Measurements from ENCODE around the gene PPP4R2. TPM values are rescaled to one million over a fixed set of nuclear protein-coding genes. Genes with fewer than 3 reads are reported as not detected.
A peak's percentile ranks its signal among the peaks of the same experiment; 100 is the strongest.

The PPP4R2 gene
- total RNA-seq, 1 donor from 2014 or later = 65.7 TPM

GRCh38 chr3:73026111-73026759, 29.6 kb downstream of the PPP4R2 start:
- H3K9me3 ChIP-seq = no peaks in the 10 kb centered on the region
- H3K27ac ChIP-seq = no peak overlapping the region
- H3K4me3 ChIP-seq = no peak overlapping the region
- no peaks in the 10 kb centered on the region for H3K36me3 ChIP-seq
- TF ChIP-seq CTCF (IDR thresholded peaks at IDR 0.05) = no peak
- ATAC-seq (no peak), DNase-seq (no peak)
- H3K27me3 ChIP-seq (ENCODE audit: low read depth) = no peaks in the 10 kb centered on the region
- intact Hi-C loops (cut with DNase I) = no loop called here
- H3K4me1 ChIP-seq = peaks cover 31% of the 10 kb centered on the region

DNA sequence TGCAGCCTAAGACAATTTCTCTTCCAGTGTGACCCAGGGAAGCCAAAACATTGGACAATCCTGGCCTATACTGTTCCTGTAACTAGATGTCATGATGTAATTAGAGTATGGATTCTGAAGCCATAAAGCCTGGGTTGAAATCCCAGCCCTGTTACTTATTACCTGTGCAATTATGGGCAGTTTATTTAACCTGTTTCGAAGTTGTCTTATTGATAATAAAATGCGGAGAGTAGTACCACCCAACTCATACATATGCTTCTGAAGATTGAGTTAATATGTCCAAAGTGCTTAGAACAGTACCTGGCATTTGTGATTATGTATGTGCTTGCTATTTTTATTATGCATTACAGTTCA, 30.1 kb downstream of the PPP4R2 start:
- Histone ChIP-seq H3K36me3 (no peaks in the 10 kb centered on the region), H3K4me3 (no peak overlapping the region), H3K4me1 (peaks cover 31% of the 10 kb centered on the region), H3K27ac (no peak overlapping the region), H3K9me3 (no peaks in the 10 kb centered on the region), H3K27me3 (ENCODE audit: low read depth) (no peaks in the 10 kb centered on the region)
- intact Hi-C loops (cut with DNase I) = no loop called here
- TF ChIP-seq CTCF (IDR thresholded peaks at IDR 0.05) = no peak
- ATAC-seq (no peak), DNase-seq (no peak)

GRCh38 chr3:73028803-73029202, 32.2 kb downstream of the PPP4R2 start:
- DNase-seq (no peak), ATAC-seq (no peak)
- Histone ChIP-seq H3K36me3 (no peaks in the 10 kb centered on the region), H3K9me3 (no peaks in the 10 kb centered on the region), H3K27me3 (ENCODE audit: low read depth) (no peaks in the 10 kb centered on the region), H3K27ac (no peak overlapping the region), H3K4me3 (no peak overlapping the region), H3K4me1 (peaks cover 31% of the 10 kb centered on the region)
- no peak for TF ChIP-seq CTCF (IDR thresholded peaks at IDR 0.05)
- intact Hi-C loops (cut with DNase I) = no loop called here

DNA sequence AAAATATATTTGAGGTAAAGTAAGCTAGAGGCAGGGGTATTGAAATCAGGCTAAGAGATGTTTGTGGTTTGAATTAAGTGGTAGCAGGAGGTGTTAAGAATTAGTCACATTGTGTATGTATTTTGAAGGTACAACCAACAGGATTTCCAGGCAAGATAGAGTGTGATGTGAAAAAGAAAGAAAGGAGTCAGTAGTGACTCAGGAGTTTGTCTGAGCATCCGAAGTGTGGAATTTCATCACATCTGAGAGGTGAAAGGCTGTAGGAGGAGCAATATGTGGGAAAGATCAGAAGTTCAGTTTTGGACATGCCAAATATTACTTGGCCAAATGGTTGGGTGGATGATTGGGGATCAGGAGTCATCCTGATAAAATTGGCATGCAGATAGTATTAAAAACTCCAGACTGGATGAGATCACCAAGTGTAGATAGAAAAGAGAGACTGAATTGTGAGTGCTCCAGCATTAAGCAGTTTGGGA, 32.7 kb downstream of the PPP4R2 start:
- intact Hi-C loops (cut with DNase I) = no loop called here
- TF ChIP-seq CTCF (IDR thresholded peaks at IDR 0.05) = no peak
- peak in 1 of 2 donors; percentile 73 for ATAC-seq
- Histone ChIP-seq H3K4me1 (peaks cover 30% of the 10 kb centered on the region), H3K27ac (no peak overlapping the region), H3K27me3 (ENCODE audit: low read depth) (no peaks in the 10 kb centered on the region), H3K36me3 (no peaks in the 10 kb centered on the region), H3K9me3 (no peaks in the 10 kb centered on the region), H3K4me3 (no peak overlapping the region)
- DNase-seq = no peak

- no peak overlapping the region for H3K27ac ChIP-seq
- DNase-seq (no peak), ATAC-seq (no peak)
- no peaks in the 10 kb centered on the region for H3K9me3 ChIP-seq
- no peaks in the 10 kb centered on the region for H3K27me3 ChIP-seq (ENCODE audit: low read depth)
- intact Hi-C loops (cut with DNase I) = no loop called here
- H3K36me3 ChIP-seq = no peaks in the 10 kb centered on the region
- TF ChIP-seq CTCF (IDR thresholded peaks at IDR 0.05) = no peak
- H3K4me1 ChIP-seq = peaks cover 22% of the 10 kb centered on the region
- no peak overlapping the region for H3K4me3 ChIP-seq
Observed at GRCh38 chr3:73030073-73030597, 33.5 kb downstream of the PPP4R2 start.
